A549 (cell line): ENCODE measurements around the gene APLP2. TPM values are rescaled to one million over a fixed set of nuclear protein-coding genes. Genes with fewer than 3 reads are reported as not detected.

Source experiments
- ATAC-seq, 2 experiments: fragments of 200-7000 bp in 1 of 2; fragments of >200 bp in 1 of 2; cut with Nextera tagmentation in 1 of 2; cut with Tn5 transposase in 1 of 2; 3 replicates each; pipeline versions ENCODE4 v1.8.0 to v1.9.1; 2018 to 2020; ENCODE audit warnings: mild to moderate bottlenecking in 1 of 2, moderate library complexity in 1 of 2
- CTCF ChIA-PET: fragments of 300-600 bp; sonication (Branson Sonifier 250); formaldehyde crosslinking; extraction: SDS; loops from one replicate; lab custom pipeline; 2021; ENCODE audit warnings: antibody characterized with exemption, inconsistent platforms; lab: Yijun Ruan, JAX
- POLR2A ChIA-PET: fragments of 350-600 bp; formaldehyde crosslinking; extraction: SDS; loops from one replicate; lab custom pipeline; 2021; ENCODE audit warnings: antibody characterized with exemption, inconsistent platforms; lab: Yijun Ruan, JAX
- DNase-seq, 2 experiments: peaks; one replicate each; pipeline versions ENCODE4 v3.0.0 to v3.0.0-alpha.2; 2011 to 2016; ENCODE audit warnings: low read depth in 1 of 2, low spot score in 1 of 2
- FAIRE-seq: peaks from 2 replicates; lab custom pipeline; 2011; peaks lifted over from hg19 to GRCh38; lab: Jason Lieb, UNC
- H3K27ac ChIP-seq, 2 experiments: fragments of >200 bp; sonication (Bioruptor Twin); formaldehyde crosslinking; 3 replicates each; pipeline ENCODE4 v1.5.1; 2016 to 2017
- H3K4me1 ChIP-seq: fragments of >200 bp; sonication (Bioruptor Twin); formaldehyde crosslinking; 3 replicates; pipeline ENCODE4 v1.6.1; 2016
- H3K4me2 ChIP-seq: fragments of >200 bp; sonication (Bioruptor Twin); formaldehyde crosslinking; 3 replicates; pipeline ENCODE4 v1.6.1; 2016
- H3K4me3 ChIP-seq: fragments of >200 bp; sonication (Bioruptor Twin); formaldehyde crosslinking; 3 replicates; pipeline ENCODE4 v1.5.1; 2016
- H3K9me3 ChIP-seq: fragments of >200 bp; sonication (Bioruptor Twin); formaldehyde crosslinking; 3 replicates; pipeline ENCODE4 v1.6.1; 2016
- ATOH8 ChIP-seq: fragments of 250-450 bp; sonication (Bioruptor Pico); IDR thresholded peaks from 2 replicates; pipeline ENCODE4 v1.5.0; 2020; ENCODE audit warnings: low read depth, mild to moderate bottlenecking, moderate library complexity
- BCL3 ChIP-seq: fragments of >200 bp; sonication (Bioruptor Twin); formaldehyde crosslinking; IDR thresholded peaks from 3 replicates; pipeline ENCODE4 v1.6.1; 2016
- CBX2 ChIP-seq: fragments of 200-600 bp; sonication (generic); IDR thresholded peaks from 2 replicates; pipeline ENCODE4 v1.6.1; 2016; ENCODE audit warnings: low read depth, mild to moderate bottlenecking, borderline replicate concordance
- CHD2 ChIP-seq: fragments of 150-350 bp; IDR thresholded peaks from 2 replicates; pipeline ENCODE4 v1.6.1; 2014; ENCODE audit warnings: low read length; ENCODE audit not compliant: partially characterized antibody
- EHF ChIP-seq: fragments of 250-450 bp; sonication (Bioruptor Pico); IDR thresholded peaks from 2 replicates; pipeline ENCODE4 v1.5.0; 2020; ENCODE audit warnings: mild to moderate bottlenecking
- EHMT2 ChIP-seq: fragments of 200-600 bp; sonication (generic); IDR thresholded peaks from 2 replicates; pipeline ENCODE4 v1.6.1; 2016; ENCODE audit warnings: antibody characterized with exemption, low read depth, mild to moderate bottlenecking, moderate library complexity
- FOSB ChIP-seq: fragments of 250-450 bp; sonication (Bioruptor Pico); IDR thresholded peaks from 2 replicates; pipeline ENCODE4 v1.5.0; 2020; ENCODE audit warnings: mild to moderate bottlenecking, moderate library complexity
- GATA3 ChIP-seq: IDR thresholded peaks from 2 replicates; pipeline ENCODE4 v1.6.1; 2012; ENCODE audit warnings: borderline replicate concordance
- HOXB13 ChIP-seq: fragments of 250-450 bp; sonication (Bioruptor Pico); IDR thresholded peaks from 2 replicates; pipeline ENCODE4 v1.5.0; 2020; ENCODE audit warnings: low read depth, mild to moderate bottlenecking, moderate library complexity
- HOXB5 ChIP-seq: fragments of 250-450 bp; sonication (Bioruptor Pico); IDR thresholded peaks from 2 replicates; pipeline ENCODE4 v1.5.0; 2020; ENCODE audit warnings: mild to moderate bottlenecking, moderate library complexity
- JUNB ChIP-seq: fragments of >200 bp; sonication (Bioruptor Twin); formaldehyde crosslinking; IDR thresholded peaks from 2 replicates; pipeline ENCODE4 v1.6.1; 2016
- NFE2L2 ChIP-seq: fragments of 150-350 bp; conservative IDR thresholded peaks from 2 replicates; pipeline ENCODE4 v1.6.1; 2014; ENCODE audit warnings: low read length
- NPAS2 ChIP-seq: fragments of 250-450 bp; sonication (Bioruptor Pico); IDR thresholded peaks from 2 replicates; pipeline ENCODE4 v1.8.0; 2022; ENCODE audit warnings: mild to moderate bottlenecking, moderate library complexity, borderline replicate concordance
- NR3C1 ChIP-seq: fragments of >200 bp; sonication (Bioruptor Twin); formaldehyde crosslinking; IDR thresholded peaks from 3 replicates; pipeline ENCODE4 v1.6.1; 2017
- PBX3 ChIP-seq: IDR thresholded peaks from 2 replicates; pipeline ENCODE4 v1.6.1; 2012
- PHF8 ChIP-seq: fragments of 200-600 bp; sonication (generic); IDR thresholded peaks from 2 replicates; pipeline ENCODE4 v1.6.1; 2016; ENCODE audit warnings: low read depth, mild to moderate bottlenecking, antibody characterized with exemption, moderate library complexity, borderline replicate concordance
- RARB ChIP-seq: fragments of 250-450 bp; sonication (Bioruptor Pico); IDR thresholded peaks from 2 replicates; pipeline ENCODE4 v1.8.0; 2021; ENCODE audit warnings: mild to moderate bottlenecking, moderate library complexity
- RCOR1 ChIP-seq: fragments of 150-350 bp; IDR thresholded peaks from 2 replicates; pipeline ENCODE4 v1.6.1; 2014; ENCODE audit warnings: antibody characterized with exemption, low read length, low read depth
- RFX5 ChIP-seq: fragments of 450-650 bp; IDR thresholded peaks from 2 replicates; pipeline ENCODE4 v1.7.1; 2014; ENCODE audit warnings: antibody characterized with exemption, mild to moderate bottlenecking, moderate library complexity
- SMC3 ChIP-seq: fragments of >200 bp; sonication (Bioruptor Twin); formaldehyde crosslinking; IDR thresholded peaks from 3 replicates; pipeline ENCODE4 v1.6.1; 2018; ENCODE audit warnings: inconsistent platforms
- TP53 ChIP-seq: fragments of 250-450 bp; sonication (Bioruptor Pico); IDR thresholded peaks from 2 replicates; pipeline ENCODE4 v1.5.0; 2021; ENCODE audit warnings: mild to moderate bottlenecking, moderate library complexity
- USF2 ChIP-seq: fragments of 450-650 bp; IDR thresholded peaks from 2 replicates; pipeline ENCODE4 v1.6.1; 2014; ENCODE audit warnings: antibody characterized with exemption
- ZFP36 ChIP-seq: fragments of 450-650 bp; IDR thresholded peaks from 2 replicates; pipeline ENCODE4 v1.6.1; 2014; ENCODE audit warnings: borderline replicate concordance; ENCODE audit not compliant: partially characterized antibody
- ZNF302 ChIP-seq: fragments of 250-450 bp; sonication (Bioruptor Pico); IDR thresholded peaks from 2 replicates; pipeline ENCODE4 v1.9.0; 2021; ENCODE audit warnings: inconsistent platforms, mild to moderate bottlenecking, moderate library complexity
- ZSCAN20 ChIP-seq: fragments of 250-450 bp; sonication (Bioruptor Pico); IDR thresholded peaks from 2 replicates; pipeline ENCODE4 v1.8.0; 2022; ENCODE audit warnings: mild to moderate bottlenecking, moderate library complexity
- WGBS: methylation state at CpG from one replicate; pipeline ENCODE4 v1.1.6; 2017; ENCODE audit errors: missing lambda C conversion rate; 5-methylcytosine and 5-hydroxymethylcytosine counted together
- polyA plus RNA-seq, 4 experiments: library from polyadenylated mRNA; depleted of rRNA in 3 of 4; stranded (reverse); fragments of >200 nt; fragmentation: RNase III in 1 of 4; extraction: RNeasy Plus Mini Kit Qiagen cat#74134 plus additional on column Dnase treatment in 1 of 4; gene quantifications; 2 replicates in 3 of 4; 3 replicates in 1 of 4; pipeline ENCODE4 v1.2.3, GENCODE V29; 2011 to 2017
- TF ChIP-seq, protein P1 (sequence below): fragments of 150-350 bp; IDR thresholded peaks from 2 replicates; pipeline ENCODE4 v1.6.1; 2014; ENCODE audit warnings: low read depth, mild to moderate bottlenecking, low read length
- TF ChIP-seq, protein P2 (sequence below): fragments of >200 bp; sonication (Bioruptor Twin); formaldehyde crosslinking; IDR thresholded peaks from 3 replicates; pipeline ENCODE4 v1.5.1; 2016

Gene APLP2
- polyA plus RNA-seq, 2 of the 4 experiments (the other 2 are of a cell fraction), result 166 to 203 TPM

DNA sequence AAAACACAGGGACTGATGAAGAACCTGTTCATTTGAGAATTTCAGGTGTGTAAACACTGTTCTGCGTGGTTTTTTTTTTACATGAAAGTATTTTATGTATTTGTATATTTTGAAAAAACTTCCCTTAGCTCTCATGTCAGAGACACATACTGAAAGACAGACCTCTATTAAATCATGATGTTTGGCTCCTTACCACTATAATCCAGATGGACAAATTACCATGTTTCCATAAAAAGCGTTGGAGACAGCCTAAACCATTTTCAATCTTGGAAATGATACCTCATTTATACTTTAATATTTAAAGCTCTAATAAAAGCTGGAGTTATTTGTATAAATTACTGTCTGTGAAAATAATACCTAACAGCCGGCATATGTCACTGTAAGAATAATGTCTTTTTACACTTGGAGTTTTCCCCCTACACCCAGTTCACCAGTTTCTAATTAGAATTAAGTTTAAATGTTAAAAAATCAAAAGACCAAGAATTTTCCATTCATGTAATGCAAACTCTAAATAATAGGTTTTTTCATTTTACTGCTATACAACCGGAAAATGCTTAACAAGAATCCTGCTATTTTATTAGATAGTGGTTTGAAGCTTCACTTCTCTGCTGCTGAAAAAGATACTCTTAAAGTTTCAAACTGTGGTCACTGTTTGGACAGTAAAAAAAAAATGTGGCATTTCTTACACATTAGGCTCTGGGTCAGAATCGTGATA lies 30.8 kb downstream of the APLP2 start:
- ATAC-seq (no peak), DNase-seq (no peak), FAIRE-seq (no peak)
- CTCF ChIA-PET, result interaction anchor here (1.0 kb wide), 1 partner anchor 177 kb away, joined by 3 read pairs; no protein-coding TSS in a partner anchor
- H3K27ac ChIP-seq, result no peak overlapping the region
- TF ChIP-seq JUNB (no peak), TP53 (CRISPR knock-in tag) (no peak), EHMT2 (no peak), NPAS2 (CRISPR knock-in tag) (no peak), CBX2 (no peak), ATOH8 (CRISPR knock-in tag) (no peak), ZSCAN20 (CRISPR knock-in tag) (no peak), SMC3 (no peak), NFE2L2 (no peak), GATA3 (no peak), EHF (no peak), HOXB5 (CRISPR knock-in tag) (no peak), HOXB13 (CRISPR knock-in tag) (no peak), BCL3 (no peak)
- TF ChIP-seq, protein P1, sequence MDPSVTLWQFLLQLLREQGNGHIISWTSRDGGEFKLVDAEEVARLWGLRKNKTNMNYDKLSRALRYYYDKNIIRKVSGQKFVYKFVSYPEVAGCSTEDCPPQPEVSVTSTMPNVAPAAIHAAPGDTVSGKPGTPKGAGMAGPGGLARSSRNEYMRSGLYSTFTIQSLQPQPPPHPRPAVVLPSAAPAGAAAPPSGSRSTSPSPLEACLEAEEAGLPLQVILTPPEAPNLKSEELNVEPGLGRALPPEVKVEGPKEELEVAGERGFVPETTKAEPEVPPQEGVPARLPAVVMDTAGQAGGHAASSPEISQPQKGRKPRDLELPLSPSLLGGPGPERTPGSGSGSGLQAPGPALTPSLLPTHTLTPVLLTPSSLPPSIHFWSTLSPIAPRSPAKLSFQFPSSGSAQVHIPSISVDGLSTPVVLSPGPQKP, result no peak
- TF ChIP-seq, protein P2, sequence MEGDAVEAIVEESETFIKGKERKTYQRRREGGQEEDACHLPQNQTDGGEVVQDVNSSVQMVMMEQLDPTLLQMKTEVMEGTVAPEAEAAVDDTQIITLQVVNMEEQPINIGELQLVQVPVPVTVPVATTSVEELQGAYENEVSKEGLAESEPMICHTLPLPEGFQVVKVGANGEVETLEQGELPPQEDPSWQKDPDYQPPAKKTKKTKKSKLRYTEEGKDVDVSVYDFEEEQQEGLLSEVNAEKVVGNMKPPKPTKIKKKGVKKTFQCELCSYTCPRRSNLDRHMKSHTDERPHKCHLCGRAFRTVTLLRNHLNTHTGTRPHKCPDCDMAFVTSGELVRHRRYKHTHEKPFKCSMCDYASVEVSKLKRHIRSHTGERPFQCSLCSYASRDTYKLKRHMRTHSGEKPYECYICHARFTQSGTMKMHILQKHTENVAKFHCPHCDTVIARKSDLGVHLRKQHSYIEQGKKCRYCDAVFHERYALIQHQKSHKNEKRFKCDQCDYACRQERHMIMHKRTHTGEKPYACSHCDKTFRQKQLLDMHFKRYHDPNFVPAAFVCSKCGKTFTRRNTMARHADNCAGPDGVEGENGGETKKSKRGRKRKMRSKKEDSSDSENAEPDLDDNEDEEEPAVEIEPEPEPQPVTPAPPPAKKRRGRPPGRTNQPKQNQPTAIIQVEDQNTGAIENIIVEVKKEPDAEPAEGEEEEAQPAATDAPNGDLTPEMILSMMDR, result no peak
- POLR2A ChIA-PET, result interaction anchor here (0.6 kb wide), 1 partner anchor 97 kb away, joined by 4 read pairs; no protein-coding TSS in a partner anchor
- H3K9me3 ChIP-seq, result no peaks in the 10 kb centered on the region
- WGBS, result 91% methylated on average over 5 of the region's 5 CpGs
- no peaks in the 10 kb centered on the region; the same call in 1 of the 3 replicates for H3K4me1 ChIP-seq
- no peak overlapping the region for H3K4me2 ChIP-seq
- H3K4me3 ChIP-seq, result no peak overlapping the region

- Histone ChIP-seq H3K4me1 (no peaks in the 10 kb centered on the region; the same call in 1 of the 3 replicates), H3K4me3 (no peak overlapping the region), H3K4me2 (no peak overlapping the region), H3K27ac (no peak overlapping the region), H3K9me3 (no peaks in the 10 kb centered on the region)
- WGBS, result 94% methylated on average over 5 of the region's 5 CpGs
- ChIA-PET POLR2A (no interaction called here), CTCF (no interaction called here)
- DNase-seq, result no peak
- TF ChIP-seq, protein P2, result no peak
- TF ChIP-seq NR3C1 (no peak), HOXB5 (CRISPR knock-in tag) (no peak), ZFP36 (no peak), CHD2 (no peak), USF2 (no peak), PHF8 (no peak), EHMT2 (no peak), NFE2L2 (no peak), TP53 (CRISPR knock-in tag) (no peak), RFX5 (no peak), FOSB (no peak), RCOR1 (no peak), GATA3 (no peak), RARB (CRISPR knock-in tag) (no peak), ZNF302 (CRISPR knock-in tag) (no peak), HOXB13 (CRISPR knock-in tag) (no peak), PBX3 (no peak), ZSCAN20 (CRISPR knock-in tag) (no peak)
- no peak for FAIRE-seq
- no peak for ATAC-seq
These were observed 32.0 kb downstream of the APLP2 start for GRCh38 chr11:130101661-130102060.
